Nephron (organoid): Measurements from ENCODE around the gene CLECL1.

Source experiments
- H3K27ac Mint-ChIP-seq, 3 experiments: 2 replicates each; pipeline ENCODE4 v1.8.0; 2020; ENCODE audit warnings: mixed read lengths in 3 of 3, mild to moderate bottlenecking in 2 of 3, moderate library complexity in 1 of 3
- H3K27me3 Mint-ChIP-seq: 2 replicates; pipeline ENCODE4 v1.8.0; 2021; ENCODE audit warnings: low read depth, mild to moderate bottlenecking, moderate library complexity, mixed read lengths
- H3K36me3 Mint-ChIP-seq: 2 replicates; pipeline ENCODE4 v1.8.0; 2020; ENCODE audit warnings: low read depth, mixed read lengths
- H3K4me1 Mint-ChIP-seq: 2 replicates; pipeline ENCODE4 v1.8.0; 2020; ENCODE audit warnings: mixed read lengths
- H3K4me3 Mint-ChIP-seq, 3 experiments: 2 replicates each; pipeline ENCODE4 v1.8.0; 2020; ENCODE audit warnings: mild to moderate bottlenecking in 3 of 3, mixed read lengths in 3 of 3, moderate library complexity in 2 of 3
- H3K9me3 Mint-ChIP-seq: 2 replicates; pipeline ENCODE4 v1.8.0; 2020; ENCODE audit warnings: mixed read lengths
- CTCF ChIP-seq, 3 experiments: fragments of 200-600 bp; sonication (generic); IDR thresholded peaks; one replicate each; pipeline ENCODE4 v1.5.0; 2021; ENCODE audit warnings: antibody characterized with exemption in 3 of 3; ENCODE audit not compliant: unreplicated experiment in 3 of 3

Gene CLECL1

GRCh38 chr12:9673404-9674225, 59.3 kb downstream of the CLECL1 start:
- H3K36me3 Mint-ChIP-seq = peaks cover 65% of the 10 kb centered on the region
- no peak overlapping the region for H3K27ac Mint-ChIP-seq
- peaks cover 11% of the 10 kb centered on the region for H3K9me3 Mint-ChIP-seq
- TF ChIP-seq CTCF (IDR thresholded peaks at IDR 0.05; ENCODE audit: unreplicated experiment in 3 of 3) = no peak
- H3K27me3 Mint-ChIP-seq = no peaks in the 10 kb centered on the region
- H3K4me3 Mint-ChIP-seq = no peak overlapping the region
- H3K4me1 Mint-ChIP-seq = no peaks in the 10 kb centered on the region
